IPS-NIHi11 (cell line): ENCODE data around the gene GHDC.

Experiments
- DNase-seq: peaks from one replicate; pipeline ENCODE4 v3.0.0; 2012; ENCODE audit warnings: mixed read lengths, low spot score

GHDC gene

GRCh38 chr17:42182927-42183734 is 11.2 kb downstream of the GHDC start:
- no peak for DNase-seq

GRCh38 chr17:42181851-42182207 is 12.5 kb downstream of the GHDC start:
- DNase-seq, result no peak

- DNase-seq, result peak; percentile 85
These were observed 13.1 kb downstream of the GHDC start, which contains the start of gene KCNH4 for GRCh38 chr17:42180922-42181850. KCNH4 (minus strand) TSS chr17:42181142; CDS start chr17:42180945, 197 bp downstream.

GRCh38 chr17:42180411-42180921 is 13.8 kb downstream of the GHDC start:
- DNase-seq, result peak; percentile 30

- DNase-seq, result peak; percentile 93
These were observed 14.3 kb downstream of the GHDC start for GRCh38 chr17:42179911-42180410.

GRCh38 chr17:42179335-42179734 is 15.0 kb downstream of the GHDC start:
- no peak for DNase-seq

- DNase-seq, result no peak
These were observed 15.5 kb downstream of the GHDC start for GRCh38 chr17:42178817-42179216.

GRCh38 chr17:42177684-42178083 is 16.6 kb downstream of the GHDC start:
- no peak for DNase-seq

- no peak for DNase-seq
These were observed 20.0 kb downstream of the GHDC start for GRCh38 chr17:42174126-42174783.

GRCh38 chr17:42171831-42172230 is 22.5 kb downstream of the GHDC start:
- peak; percentile 68 for DNase-seq

GRCh38 chr17:42169351-42169750 is 24.9 kb downstream of the GHDC start:
- no peak for DNase-seq

- DNase-seq, result no peak
These were observed 26.5 kb downstream of the GHDC start for GRCh38 chr17:42167807-42168206.

GRCh38 chr17:42166196-42166763 is 28.0 kb downstream of the GHDC start:
- no peak for DNase-seq

GRCh38 chr17:42165751-42166150 is 28.5 kb downstream of the GHDC start:
- DNase-seq, result no peak

GRCh38 chr17:42163696-42164407 is 30.4 kb downstream of the GHDC start:
- no peak for DNase-seq

- DNase-seq, result peak; percentile 85
These were observed 31.2 kb downstream of the GHDC start for GRCh38 chr17:42163113-42163512.

- DNase-seq, result no peak
These were observed 33.8 kb downstream of the GHDC start for GRCh38 chr17:42160531-42160910.

GRCh38 chr17:42159796-42160530 is 34.3 kb downstream of the GHDC start:
- no peak for DNase-seq

- no peak for DNase-seq
These were observed 38.7 kb downstream of the GHDC start for GRCh38 chr17:42155614-42156045.
